CD1c-positive myeloid dendritic cell (primary cell): Measurements from ENCODE around the gene BTBD19.
A peak's percentile ranks its signal among the peaks of the same experiment; 100 is the strongest.
"Not testable (repeated sequence)": the region's sequence is repeated elsewhere in the genome, so short reads cannot be mapped to it uniquely, and the experiment has no call there.

Experiments used
- DNase-seq: peaks from one replicate; pipeline ENCODE4 v3.0.0-alpha.2; 2016; ENCODE audit errors: extremely low spot score

BTBD19 gene

DNA sequence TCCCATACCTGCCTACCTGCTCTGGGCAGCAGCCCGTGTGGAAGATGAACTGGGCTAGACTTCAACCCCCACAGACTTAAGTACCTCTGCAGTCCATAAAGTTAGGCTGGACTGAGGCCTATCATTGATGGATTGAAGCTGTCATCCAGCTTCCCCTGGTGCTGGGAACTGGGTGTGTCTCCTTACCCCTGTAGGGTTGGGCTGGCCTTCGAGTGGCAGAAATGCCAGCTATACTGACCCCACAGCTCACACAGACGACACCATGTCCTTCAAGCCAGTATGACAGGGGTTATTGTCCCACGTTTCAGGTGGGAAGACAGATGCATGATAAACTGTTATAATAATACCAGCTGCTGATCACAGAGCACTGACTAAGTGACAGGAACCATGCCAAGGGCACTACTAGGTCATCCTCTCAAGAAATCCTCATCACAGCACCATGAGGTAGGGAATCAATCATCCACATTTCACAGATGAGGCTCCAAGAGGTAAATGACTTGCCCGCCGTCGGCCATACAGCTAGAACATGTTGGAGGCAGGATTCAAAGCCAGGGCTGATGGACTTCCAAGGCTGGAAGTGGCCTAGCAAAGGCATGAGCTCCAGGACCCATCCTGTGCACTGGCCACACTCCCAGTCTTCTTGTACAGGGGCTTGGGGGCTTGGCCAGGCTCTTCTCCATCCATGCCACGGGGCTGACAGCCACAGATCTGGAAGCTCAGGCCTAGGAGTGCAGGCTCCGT is 20.0 kb upstream of the BTBD19 start, which contains the start of gene BEST4:
Gene BEST4 (minus strand): TSS at position 51 of the 741 bp plus-strand sequence. CDS start 465 bp downstream, outside the sequence.
- no peak for DNase-seq

- no peak for DNase-seq
These were observed 17.1 kb upstream of the BTBD19 start for GRCh38 chr1:44790968-44791801.

- DNase-seq = no peak
These were observed 15.4 kb upstream of the BTBD19 start for GRCh38 chr1:44792736-44793502.

DNA sequence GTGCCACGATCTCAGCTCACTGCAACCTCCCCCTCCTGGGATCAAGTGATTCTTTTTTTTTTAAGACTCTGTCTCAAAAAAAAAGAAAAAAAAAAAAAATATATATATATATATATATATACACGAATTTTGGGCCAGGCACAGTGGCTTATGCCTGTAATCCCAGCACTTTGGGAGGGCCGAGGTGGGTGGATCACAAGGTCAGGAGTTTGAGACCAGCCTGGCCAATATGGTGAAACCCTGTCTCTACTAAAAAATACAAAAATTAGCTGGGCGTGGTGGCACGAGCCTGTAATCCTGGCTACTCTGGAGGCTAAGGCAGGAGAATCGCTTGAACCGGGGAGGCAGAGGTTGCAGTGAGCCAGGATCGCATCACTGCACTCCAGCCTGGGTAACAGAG is 10.4 kb upstream of the BTBD19 start:
- not testable (repeated sequence) for DNase-seq

DNA sequence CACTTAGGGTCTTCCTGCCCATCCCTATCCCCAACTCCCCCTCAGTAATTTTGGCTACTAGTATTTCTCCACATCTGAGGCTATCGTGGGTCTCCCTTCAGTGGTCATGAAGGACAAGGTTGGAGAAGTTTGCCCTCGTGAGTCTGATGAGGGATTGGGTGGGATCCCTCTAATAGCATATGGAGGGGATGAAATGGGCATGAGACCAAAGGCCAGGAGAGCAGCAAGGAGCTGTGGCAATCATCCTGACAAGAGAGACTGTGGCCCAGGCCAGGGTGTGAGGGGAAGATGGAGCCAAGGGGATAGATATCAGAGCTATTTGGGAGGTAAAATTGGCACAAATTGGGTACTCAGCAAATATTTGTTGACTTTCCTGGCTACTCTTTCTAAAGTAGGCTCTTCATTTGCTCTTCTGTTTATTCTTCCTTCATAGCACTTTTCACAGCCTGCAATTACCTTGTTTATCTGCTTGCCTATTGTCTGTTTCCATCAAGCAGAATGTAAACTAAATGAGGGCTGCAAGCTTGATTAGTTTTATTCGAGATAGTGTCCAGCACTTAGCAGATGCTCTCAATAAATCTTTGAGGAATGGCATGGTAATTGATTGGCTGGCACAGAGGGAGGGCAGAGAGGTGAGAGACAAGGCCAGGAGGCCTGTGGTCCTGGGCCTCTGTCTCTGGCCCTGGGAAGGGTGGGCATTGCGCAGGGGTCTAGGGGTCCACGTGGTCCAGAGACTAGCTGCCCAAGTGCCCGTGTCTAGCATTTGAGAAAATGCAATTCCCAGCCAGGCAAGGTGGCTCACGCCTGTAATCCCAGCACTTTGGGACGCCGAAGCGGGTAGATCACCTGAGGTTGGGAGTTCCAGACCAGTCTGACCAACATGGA is 9.6 kb upstream of the BTBD19 start:
- no peak for DNase-seq

DNA sequence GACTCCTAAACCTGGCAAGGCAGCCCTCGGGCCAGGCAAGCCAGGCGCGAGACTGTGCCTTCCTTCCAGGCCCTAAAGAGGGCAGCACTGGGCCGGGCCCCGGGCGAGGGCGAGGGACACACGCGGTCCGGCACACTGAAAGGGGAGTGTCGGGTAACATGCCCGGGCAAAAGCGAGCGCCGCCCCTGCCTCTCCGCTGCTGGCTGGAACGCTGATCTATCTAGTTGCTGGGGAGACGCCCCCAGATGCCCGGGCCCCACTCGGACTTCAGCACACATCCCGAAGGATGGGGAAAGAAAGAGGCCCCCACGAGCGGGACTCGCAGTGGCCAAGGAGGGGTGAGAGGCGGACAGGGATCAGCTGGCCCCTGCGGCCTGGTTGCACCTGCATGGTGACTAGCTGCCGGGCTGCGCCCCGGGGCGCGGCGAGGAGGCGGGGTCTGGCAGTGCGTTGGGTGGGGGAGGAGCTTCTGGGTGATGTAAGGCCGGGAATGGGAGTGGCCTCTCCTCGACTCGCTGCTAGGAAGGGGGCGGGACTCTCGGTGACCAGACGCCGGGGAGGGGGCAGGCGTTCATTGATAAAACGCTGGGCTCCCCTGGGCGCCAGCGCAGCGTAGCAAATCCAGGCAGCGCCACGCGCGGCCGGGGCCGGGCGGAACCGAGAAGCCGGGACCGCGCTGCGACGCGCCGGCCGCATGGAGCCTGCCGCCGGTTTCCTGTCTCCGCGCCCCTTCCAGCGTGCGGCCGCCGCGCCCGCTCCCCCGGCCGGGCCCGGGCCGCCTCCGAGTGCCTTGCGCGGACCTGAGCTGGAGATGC is 8.3 kb upstream of the BTBD19 start, which contains the start of gene PLK3:
Gene PLK3 (plus strand): TSS at position 608 of the 815 bp plus-strand sequence. CDS start 87 bp downstream, at position 695.
- DNase-seq = peak; percentile 98

DNA sequence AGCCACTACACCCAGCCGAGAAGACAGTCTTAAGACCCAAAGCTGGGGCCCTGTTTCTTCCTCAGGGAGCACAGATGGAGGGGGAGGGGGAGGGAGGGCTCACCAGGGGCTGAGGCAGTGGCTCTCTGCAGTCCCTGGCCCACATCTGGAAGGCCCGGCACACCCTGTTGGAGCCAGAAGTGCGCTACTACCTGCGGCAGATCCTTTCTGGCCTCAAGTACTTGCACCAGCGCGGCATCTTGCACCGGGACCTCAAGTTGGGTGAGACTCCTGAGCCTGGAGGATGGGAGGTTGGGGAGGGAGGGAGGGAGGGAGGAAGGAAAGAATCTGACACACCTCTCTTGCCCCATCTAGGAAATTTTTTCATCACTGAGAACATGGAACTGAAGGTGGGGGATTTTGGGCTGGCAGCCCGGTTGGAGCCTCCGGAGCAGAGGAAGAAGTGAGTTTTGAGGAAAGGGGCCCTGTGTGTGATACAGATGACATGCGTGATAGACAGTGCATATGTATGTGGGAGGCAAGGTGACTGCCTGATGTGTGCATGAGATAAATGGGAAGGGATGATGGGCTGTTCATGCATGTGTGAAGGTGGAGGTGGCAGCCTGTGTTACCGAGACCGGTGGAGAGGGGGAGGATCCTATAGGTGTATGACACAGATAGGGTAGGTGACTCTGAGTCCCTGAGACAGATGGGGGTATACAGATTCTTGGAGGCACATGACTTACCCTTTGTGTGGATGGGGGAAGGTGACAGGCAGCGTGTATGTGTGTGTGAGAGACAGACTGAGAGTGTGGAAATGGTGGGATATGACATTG is 6.6 kb upstream of the BTBD19 start:
- peak; percentile 52 for DNase-seq

DNA sequence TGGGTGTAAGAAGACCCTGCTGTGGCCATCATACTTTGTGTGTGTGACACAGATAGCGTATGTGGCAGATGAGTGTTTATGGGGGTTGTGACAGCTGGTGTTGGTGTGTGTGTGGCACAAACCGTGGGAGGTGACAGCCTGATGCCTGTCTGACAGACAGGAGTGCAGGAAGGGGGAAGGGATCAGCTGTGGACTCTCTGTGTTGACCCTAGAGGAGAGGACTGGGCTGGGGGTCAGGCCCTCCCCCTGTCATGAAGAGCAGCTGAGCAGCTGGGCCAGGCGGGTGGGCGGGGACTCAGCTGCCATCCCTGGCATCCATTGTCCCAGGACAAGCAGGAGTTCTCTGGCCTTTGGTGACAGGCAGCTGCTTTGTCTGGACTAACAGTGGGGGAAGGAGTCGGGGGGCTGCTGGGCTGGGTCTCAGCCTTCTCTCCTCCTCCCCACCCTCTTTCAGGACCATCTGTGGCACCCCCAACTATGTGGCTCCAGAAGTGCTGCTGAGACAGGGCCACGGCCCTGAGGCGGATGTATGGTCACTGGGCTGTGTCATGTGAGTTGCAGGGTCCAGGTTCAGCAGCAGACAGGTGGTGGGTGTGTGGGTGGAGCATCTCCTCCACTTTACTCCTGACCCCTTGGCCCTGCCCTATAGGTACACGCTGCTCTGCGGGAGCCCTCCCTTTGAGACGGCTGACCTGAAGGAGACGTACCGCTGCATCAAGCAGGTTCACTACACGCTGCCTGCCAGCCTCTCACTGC is 5.8 kb upstream of the BTBD19 start:
- DNase-seq = no peak

DNA sequence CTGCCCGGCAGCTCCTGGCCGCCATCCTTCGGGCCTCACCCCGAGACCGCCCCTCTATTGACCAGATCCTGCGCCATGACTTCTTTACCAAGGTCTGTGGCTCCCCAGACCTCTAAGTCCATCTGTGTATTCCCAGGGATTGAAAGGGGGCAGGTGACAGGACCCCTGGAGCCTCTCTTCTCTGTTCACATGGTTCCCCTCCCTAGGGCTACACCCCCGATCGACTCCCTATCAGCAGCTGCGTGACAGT is 5.3 kb upstream of the BTBD19 start:
- DNase-seq = no peak

GRCh38 chr1:44803312-44804095 is 4.8 kb upstream of the BTBD19 start:
- DNase-seq = no peak

DNA sequence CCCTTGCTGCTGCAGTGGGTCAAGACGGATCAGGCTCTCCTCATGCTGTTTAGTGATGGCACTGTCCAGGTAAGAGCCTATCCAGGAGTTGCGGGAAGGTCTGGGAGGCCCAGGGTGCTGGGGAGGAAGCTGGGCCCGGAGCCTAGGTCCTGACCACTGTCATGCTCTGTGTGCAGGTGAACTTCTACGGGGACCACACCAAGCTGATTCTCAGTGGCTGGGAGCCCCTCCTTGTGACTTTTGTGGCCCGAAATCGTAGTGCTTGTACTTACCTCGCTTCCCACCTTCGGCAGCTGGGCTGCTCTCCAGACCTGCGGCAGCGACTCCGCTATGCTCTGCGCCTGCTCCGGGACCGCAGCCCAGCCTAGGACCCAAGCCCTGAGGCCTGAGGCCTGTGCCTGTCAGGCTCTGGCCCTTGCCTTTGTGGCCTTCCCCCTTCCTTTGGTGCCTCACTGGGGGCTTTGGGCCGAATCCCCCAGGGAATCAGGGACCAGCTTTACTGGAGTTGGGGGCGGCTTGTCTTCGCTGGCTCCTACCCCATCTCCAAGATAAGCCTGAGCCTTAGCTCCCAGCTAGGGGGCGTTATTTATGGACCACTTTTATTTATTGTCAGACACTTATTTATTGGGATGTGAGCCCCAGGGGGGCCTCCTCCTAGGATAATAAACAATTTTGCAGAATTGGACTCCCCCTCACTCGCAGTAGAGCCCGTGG is 2.9 kb upstream of the BTBD19 start:
- DNase-seq = no peak

- DNase-seq = no peak
These were observed 2.2 kb upstream of the BTBD19 start for GRCh38 chr1:44806025-44806703.

GRCh38 chr1:44806704-44807363 is 1.5 kb upstream of the BTBD19 start, which contains the start of gene DYNLT4:
TSS of gene DYNLT4 (minus strand) at chr1:44807351. CDS start at chr1:44806668, 683 bp downstream.
- no peak for DNase-seq

DNA sequence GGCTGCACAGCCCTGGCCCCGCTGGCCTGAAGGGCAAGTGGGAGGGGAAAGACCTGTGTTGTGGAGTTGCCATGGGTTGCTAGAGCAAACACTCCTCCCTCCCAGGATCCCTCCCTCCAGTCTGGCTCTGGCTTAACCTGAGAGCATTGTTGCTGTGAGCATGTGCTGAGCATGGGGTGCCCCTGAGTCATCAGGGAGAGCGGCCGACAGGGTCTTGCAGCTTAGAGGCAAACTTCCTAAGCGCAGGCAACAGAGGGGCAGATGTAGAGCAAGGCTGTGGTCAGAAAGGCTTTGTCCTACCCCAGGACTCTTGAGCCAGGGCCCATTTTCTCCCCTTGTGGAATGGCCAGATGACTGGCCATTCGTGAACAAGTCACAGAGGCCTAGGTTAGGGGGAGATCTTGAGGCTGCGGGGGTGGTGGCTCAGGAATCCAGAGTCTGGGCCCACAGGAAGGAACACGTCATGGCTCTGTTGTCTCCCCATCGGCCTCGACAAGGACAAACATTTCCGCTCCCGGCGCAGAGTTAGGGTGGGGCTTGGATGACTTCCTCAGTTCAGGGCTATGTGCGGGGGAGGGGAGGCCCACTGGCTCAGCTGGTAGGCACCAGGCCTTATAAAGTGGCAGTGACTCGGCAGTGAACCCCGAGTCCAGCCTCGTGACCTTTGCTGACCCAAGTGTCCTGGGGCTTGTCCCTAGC is 810 bp upstream of the BTBD19 start:
- peak; percentile 97 for DNase-seq
